GM21717 (cell line): ENCODE results near the gene GSTM2.
"Not testable (repeated sequence)": the region's sequence is repeated elsewhere in the genome, so short reads cannot be mapped to it uniquely, and the experiment has no call there.

Source experiments
- ATAC-seq: cut with Tn5 transposase; IDR thresholded peaks from one replicate; pipeline ENCODE4 v1.9.1; 2021; ENCODE audit warnings: mild to moderate bottlenecking, moderate library complexity; ENCODE audit not compliant: unreplicated experiment

Gene GSTM2

GRCh38 chr1:109673861-109674260, 6.0 kb downstream of the GSTM2 start:
- not testable (repeated sequence) for ATAC-seq

GRCh38 chr1:109676683-109677381, 9.0 kb downstream of the GSTM2 start:
- ATAC-seq: not testable (repeated sequence)

- no peak for ATAC-seq
Measured at GRCh38 chr1:109677459-109677858, 9.6 kb downstream of the GSTM2 start.

GRCh38 chr1:109678637-109679036, 10.8 kb downstream of the GSTM2 start:
- not testable (repeated sequence) for ATAC-seq

- not testable (repeated sequence) for ATAC-seq
Measured at GRCh38 chr1:109684777-109685176, 16.9 kb downstream of the GSTM2 start.

GRCh38 chr1:109685399-109685798, 17.5 kb downstream of the GSTM2 start:
- ATAC-seq: not testable (repeated sequence)

- ATAC-seq: not testable (repeated sequence)
Measured at GRCh38 chr1:109685890-109686289, 18.0 kb downstream of the GSTM2 start.

- ATAC-seq: peak; percentile 12
Measured at GRCh38 chr1:109687109-109687508, 19.3 kb downstream of the GSTM2 start.

- ATAC-seq: peak; percentile 79
Measured at GRCh38 chr1:109687641-109688499, 20.0 kb downstream of the GSTM2 start, which contains the start of gene GSTM1. GSTM1 (plus strand) TSS chr1:109687817; CDS start chr1:109687874, 57 bp downstream.

GRCh38 chr1:109689844-109690405, 22.1 kb downstream of the GSTM2 start:
- ATAC-seq: no peak

- no peak for ATAC-seq
Measured at GRCh38 chr1:109691759-109692158, 23.9 kb downstream of the GSTM2 start.

GRCh38 chr1:109694400-109694799, 26.5 kb downstream of the GSTM2 start:
- not testable (repeated sequence) for ATAC-seq

GRCh38 chr1:109695138-109695537, 27.3 kb downstream of the GSTM2 start:
- not testable (repeated sequence) for ATAC-seq

- no peak for ATAC-seq
Measured at GRCh38 chr1:109697066-109697465, 29.2 kb downstream of the GSTM2 start.

- ATAC-seq: not testable (repeated sequence)
Measured at GRCh38 chr1:109697861-109698260, 30.0 kb downstream of the GSTM2 start.

- not testable (repeated sequence) for ATAC-seq
Measured at GRCh38 chr1:109702940-109703339, 35.1 kb downstream of the GSTM2 start.

- no peak for ATAC-seq
Measured at GRCh38 chr1:109704173-109704572, 36.3 kb downstream of the GSTM2 start.

- ATAC-seq: no peak
Measured at GRCh38 chr1:109705411-109705810, 37.6 kb downstream of the GSTM2 start.

GRCh38 chr1:109708949-109709348, 41.1 kb downstream of the GSTM2 start:
- ATAC-seq: not testable (repeated sequence)

GRCh38 chr1:109709822-109710221, 42.0 kb downstream of the GSTM2 start:
- ATAC-seq: not testable (repeated sequence)

- ATAC-seq: not testable (repeated sequence)
Measured at GRCh38 chr1:109711593-109712320, 43.9 kb downstream of the GSTM2 start, which contains the start of gene GSTM5. GSTM5 (plus strand) TSS chr1:109712251; CDS start chr1:109712313, 62 bp downstream.
